ENCODE measurements around the gene DNASE1. TPM values are rescaled to one million over a fixed set of nuclear protein-coding genes. Genes with fewer than 3 reads are reported as not detected.

The DNASE1 gene
- total RNA-seq, 1 donor from 2014 or later: 12.2 TPM

- peak; percentile 82 for TF ChIP-seq CTCF (conservative IDR thresholded peaks at IDR 0.05; ENCODE audit: low read depth, low read length)
- DNase-seq (ENCODE audit: low read depth): peak; percentile 13
- no peak overlapping the region for H3K4me3 ChIP-seq (ENCODE audit: low read depth, low read length)
Observed at GRCh38 chr16:3690470-3690928, 36.0 kb downstream of the DNASE1 start.

- no peak for TF ChIP-seq CTCF (conservative IDR thresholded peaks at IDR 0.05; ENCODE audit: low read depth, low read length)
- no peak for DNase-seq (ENCODE audit: low read depth)
- no peak overlapping the region for H3K4me3 ChIP-seq (ENCODE audit: low read depth, low read length)
Observed at GRCh38 chr16:3690980-3691720, 36.7 kb downstream of the DNASE1 start.

- no peak for TF ChIP-seq CTCF (conservative IDR thresholded peaks at IDR 0.05; ENCODE audit: low read depth, low read length)
- DNase-seq (ENCODE audit: low read depth): no peak
- H3K4me3 ChIP-seq (ENCODE audit: low read depth, low read length): no peak overlapping the region
Observed at GRCh38 chr16:3691761-3692160, 37.3 kb downstream of the DNASE1 start.

DNA sequence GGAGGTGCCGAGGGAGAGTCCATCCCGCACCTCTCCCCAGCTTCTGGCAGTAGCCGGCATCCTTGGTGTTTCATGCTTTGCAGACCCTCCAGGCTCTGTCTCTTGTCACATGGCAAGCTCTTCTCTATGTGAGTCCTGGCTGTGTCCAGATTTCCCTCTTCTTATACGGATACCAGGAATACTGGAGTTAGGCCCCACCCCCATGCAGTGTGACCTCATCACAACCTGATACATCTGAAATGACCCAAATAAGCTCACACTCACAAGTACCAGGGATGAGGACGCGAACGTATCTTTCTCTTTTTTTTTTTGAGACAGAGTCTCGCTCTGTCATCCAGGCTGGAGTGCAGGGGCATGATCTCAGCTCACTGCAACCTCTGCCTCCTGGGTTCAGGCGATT lies 39.6 kb downstream of the DNASE1 start:
- H3K4me3 ChIP-seq (ENCODE audit: low read depth, low read length): no peak overlapping the region
- no peak for TF ChIP-seq CTCF (conservative IDR thresholded peaks at IDR 0.05; ENCODE audit: low read depth, low read length)
- no peak for DNase-seq (ENCODE audit: low read depth)

DNA sequence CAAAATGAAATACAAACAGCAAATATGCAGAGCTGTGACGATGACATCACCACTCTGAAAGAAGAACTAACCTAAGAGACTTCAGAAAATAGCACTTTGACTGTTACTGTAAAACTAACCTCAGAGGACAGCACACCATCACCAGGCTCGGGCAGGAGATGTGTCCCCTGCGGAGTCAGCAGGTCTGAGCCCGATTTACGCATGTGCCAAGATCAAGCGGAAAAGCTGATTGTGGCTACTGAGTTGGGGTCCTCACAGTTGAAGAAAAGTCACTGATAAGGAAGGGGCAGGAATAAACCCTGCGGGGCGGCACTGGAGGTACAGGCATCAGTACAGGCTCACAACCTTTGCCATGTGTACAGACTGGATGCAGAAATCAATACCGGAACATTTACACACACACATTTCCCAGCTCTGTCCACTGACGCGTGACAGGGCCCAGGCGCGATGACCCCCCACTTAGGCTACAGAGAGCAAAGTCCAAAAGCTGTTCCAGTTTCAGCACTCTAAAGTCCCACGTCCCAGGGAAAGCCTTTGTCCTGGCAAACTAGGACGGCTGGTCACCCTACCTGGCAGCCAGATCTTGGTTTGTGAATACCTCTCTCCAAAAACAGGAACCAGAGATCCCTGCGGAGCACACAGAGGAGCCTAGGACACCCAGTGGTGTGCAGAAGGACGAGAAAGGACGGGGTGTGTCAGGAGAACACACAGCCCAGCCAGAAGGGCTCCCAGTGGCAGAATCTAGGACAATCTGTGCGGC lies 41.3 kb downstream of the DNASE1 start:
- TF ChIP-seq CTCF (conservative IDR thresholded peaks at IDR 0.05; ENCODE audit: low read depth, low read length): no peak
- H3K4me3 ChIP-seq (ENCODE audit: low read depth, low read length): peak overlapping the region; percentile 48
- DNase-seq (ENCODE audit: low read depth): no peak

DNA sequence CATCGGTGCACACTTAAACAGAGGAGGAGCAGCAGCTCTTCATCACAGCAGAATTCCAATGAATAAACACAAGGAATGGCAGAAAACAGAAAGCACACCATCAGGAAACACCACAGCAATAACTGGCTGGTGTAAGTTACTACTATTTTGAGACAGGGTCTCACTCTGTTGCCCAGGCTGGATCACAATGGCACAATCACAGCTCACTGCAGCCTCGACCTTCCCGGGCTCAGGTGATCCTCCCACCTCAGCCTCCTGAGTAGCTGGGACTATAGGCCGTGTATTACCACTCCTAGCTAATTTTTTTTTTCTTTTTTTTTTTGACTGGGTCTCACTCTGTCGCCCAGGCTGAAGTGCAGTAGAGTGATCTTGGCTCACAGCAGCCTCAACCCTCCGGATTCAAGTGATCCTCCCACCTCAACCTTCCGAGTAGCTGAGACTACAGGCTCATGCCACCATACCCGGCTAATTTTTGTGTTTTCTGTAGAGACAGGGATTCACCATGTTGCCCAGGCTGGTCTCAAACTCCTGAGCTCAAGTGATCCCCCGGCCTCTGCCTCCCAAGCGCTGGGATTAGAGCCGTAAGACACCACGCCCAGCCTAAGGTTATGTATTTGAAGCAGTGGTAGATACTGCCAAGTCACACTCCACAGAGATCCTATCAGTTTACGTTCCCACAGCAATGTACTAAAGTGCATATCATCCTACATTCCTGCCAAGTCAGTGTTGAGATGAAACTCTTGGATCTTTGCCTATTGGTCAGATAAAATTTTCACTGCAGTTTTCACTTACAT lies 42.1 kb downstream of the DNASE1 start:
- no peak for DNase-seq (ENCODE audit: low read depth)
- TF ChIP-seq CTCF (conservative IDR thresholded peaks at IDR 0.05; ENCODE audit: low read depth, low read length): no peak
- peak overlapping the region; percentile 48 for H3K4me3 ChIP-seq (ENCODE audit: low read depth, low read length)

All from epithelial cell of proximal tubule (primary cell).